NCI-H2171 (cell line): Measurements from ENCODE around the gene PPM1M.

ENCODE experiments used
- DNase-seq: peaks from one replicate; lab custom pipeline; 2025; lab: John Stamatoyannopoulos, UW

Gene PPM1M

GRCh38 chr3:52230889-52231499, 14.6 kb upstream of the PPM1M start:
- DNase-seq = no peak

GRCh38 chr3:52231502-52232278, 13.9 kb upstream of the PPM1M start:
- DNase-seq = peak; percentile 27

GRCh38 chr3:52232279-52233107, 13.1 kb upstream of the PPM1M start:
- DNase-seq = no peak

GRCh38 chr3:52233108-52233591, 12.4 kb upstream of the PPM1M start:
- no peak for DNase-seq

GRCh38 chr3:52233968-52234367, 11.6 kb upstream of the PPM1M start:
- DNase-seq = no peak

GRCh38 chr3:52234516-52235447, 10.8 kb upstream of the PPM1M start:
- DNase-seq = no peak

- no peak for DNase-seq
These were observed 9.1 kb upstream of the PPM1M start for GRCh38 chr3:52236424-52236886.

- DNase-seq = no peak
These were observed 8.4 kb upstream of the PPM1M start for GRCh38 chr3:52237006-52237656.

GRCh38 chr3:52237657-52238172, 7.8 kb upstream of the PPM1M start:
- DNase-seq = no peak

- no peak for DNase-seq
These were observed 7.3 kb upstream of the PPM1M start for GRCh38 chr3:52238193-52238760.

- DNase-seq = peak; percentile 23
These were observed 6.5 kb upstream of the PPM1M start, which contains the start of gene TWF2 for GRCh38 chr3:52238761-52239701. Gene TWF2 (minus strand): TSS chr3:52239158. CDS start chr3:52239016, 142 bp downstream.

- peak; percentile 66 for DNase-seq
These were observed 5.3 kb upstream of the PPM1M start for GRCh38 chr3:52240059-52240885.

- no peak for DNase-seq
These were observed 4.6 kb upstream of the PPM1M start for GRCh38 chr3:52240886-52241370.

- DNase-seq = no peak
These were observed 3.5 kb upstream of the PPM1M start for GRCh38 chr3:52242039-52242438.

GRCh38 chr3:52243791-52244628, 1.5 kb upstream of the PPM1M start:
- DNase-seq = no peak

- no peak for DNase-seq
These were observed 683 bp downstream of the PPM1M start for GRCh38 chr3:52246264-52246620.
